GM19239 (cell line): Measurements from ENCODE around the gene ZMAT5.
"Not testable (repeated sequence)": the region's sequence is repeated elsewhere in the genome, so short reads cannot be mapped to it uniquely, and the experiment has no call there.

Experiments used
- DNase-seq: peaks from one replicate; pipeline ENCODE4 v3.0.0; 2011; ENCODE audit warnings: low spot score; ENCODE audit not compliant: insufficient read length
- FAIRE-seq: peaks from 2 replicates; lab custom pipeline; 2011; peaks lifted over from hg19 to GRCh38; lab: Jason Lieb, UNC

The ZMAT5 gene

DNA sequence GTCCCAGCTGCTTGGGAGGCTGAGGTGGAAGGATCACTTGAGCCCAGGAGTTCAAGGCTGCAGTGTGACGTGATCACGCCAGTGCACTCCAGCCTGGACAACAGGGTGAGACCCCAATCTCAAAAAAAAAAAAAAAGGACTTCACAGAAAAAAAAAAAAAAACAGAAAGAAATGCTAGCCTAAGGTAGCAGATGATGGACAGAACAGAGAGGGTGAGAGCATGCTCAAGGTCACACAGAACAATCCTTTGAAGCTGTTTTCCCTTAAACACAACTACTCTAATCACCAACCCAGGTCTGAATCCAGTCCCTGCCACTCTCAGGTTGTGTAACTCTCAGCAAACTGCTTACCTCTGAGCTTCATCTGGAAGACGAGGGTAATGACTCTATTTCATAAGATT, 9.7 kb downstream of the ZMAT5 start:
- DNase-seq (no peak), FAIRE-seq (no peak)

DNA sequence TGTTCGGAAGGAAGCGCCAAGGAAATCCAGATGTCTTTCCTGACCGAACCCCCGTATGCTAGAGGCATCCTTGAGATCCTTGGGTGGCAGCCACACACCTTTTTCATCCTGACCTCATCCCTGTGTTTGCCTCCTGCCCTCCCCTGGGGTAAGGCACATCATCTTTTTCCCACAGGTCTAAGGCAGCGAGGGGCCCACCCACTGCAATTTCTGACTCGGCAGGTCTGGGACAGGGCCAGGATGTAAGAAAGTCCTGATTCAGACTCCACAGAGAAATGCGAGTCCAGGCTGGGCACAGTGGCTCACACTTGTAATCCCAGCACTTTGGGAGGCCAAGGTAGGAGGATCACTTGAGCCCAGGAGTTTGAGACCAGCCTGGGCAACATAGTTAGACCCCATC, 10.5 kb downstream of the ZMAT5 start:
- DNase-seq (no peak), FAIRE-seq (no peak)

DNA sequence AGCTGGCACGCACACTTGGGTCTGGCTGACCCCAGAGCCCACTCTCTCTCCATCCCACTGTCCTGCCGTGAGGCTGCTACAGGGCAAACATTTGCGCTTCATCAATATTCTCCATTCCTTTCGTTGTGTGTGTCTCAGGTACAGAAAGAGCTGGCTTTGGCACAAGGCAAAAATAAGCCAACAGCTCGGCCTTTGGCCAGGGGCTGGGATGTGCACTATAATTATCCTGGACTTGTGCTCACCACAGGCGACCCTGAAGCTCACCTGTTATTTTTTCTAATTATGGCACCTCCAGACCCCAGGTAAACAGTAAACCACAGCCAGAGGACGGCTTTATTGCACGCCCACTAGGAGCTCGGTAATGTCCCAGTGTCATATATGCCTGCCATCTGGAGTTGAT, 10.9 kb downstream of the ZMAT5 start:
- FAIRE-seq (no peak), DNase-seq (no peak)

DNA sequence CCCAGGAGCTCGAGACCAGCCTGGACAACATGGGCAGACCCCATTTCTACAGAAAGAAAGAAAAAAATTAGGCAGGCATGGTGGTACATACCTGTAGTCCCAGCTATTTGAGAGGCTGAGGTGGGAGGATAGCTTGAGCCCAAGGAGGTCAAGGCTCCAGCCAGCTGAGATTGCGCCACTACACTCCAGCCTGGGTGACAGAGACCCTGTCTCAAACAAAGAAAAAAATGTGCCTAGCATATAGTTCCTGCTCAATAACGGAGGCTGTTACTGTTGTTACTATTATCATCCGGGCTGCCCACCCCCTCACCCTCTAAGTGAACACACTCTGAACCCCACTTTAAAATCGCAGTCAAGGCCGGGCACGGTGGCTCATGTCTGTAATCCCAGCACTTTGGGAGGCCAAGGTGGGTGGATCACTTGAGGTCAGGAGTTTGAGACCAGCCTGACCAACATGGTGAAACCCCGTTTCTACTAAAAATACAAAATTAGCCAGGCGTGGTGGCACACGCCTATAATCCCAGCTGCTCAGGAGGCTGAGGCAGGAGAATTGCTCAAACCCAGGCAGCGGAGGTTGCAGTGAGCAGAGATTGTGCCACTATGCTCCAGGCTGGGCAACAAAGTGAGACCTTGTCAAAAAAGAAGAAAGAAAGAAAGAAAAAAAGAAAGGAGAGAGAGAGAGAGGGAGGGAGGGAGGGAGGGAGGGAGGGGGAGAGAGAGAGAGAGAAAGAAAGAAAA, 12.0 kb downstream of the ZMAT5 start:
- FAIRE-seq, DNase-seq: not testable (repeated sequence)

DNA sequence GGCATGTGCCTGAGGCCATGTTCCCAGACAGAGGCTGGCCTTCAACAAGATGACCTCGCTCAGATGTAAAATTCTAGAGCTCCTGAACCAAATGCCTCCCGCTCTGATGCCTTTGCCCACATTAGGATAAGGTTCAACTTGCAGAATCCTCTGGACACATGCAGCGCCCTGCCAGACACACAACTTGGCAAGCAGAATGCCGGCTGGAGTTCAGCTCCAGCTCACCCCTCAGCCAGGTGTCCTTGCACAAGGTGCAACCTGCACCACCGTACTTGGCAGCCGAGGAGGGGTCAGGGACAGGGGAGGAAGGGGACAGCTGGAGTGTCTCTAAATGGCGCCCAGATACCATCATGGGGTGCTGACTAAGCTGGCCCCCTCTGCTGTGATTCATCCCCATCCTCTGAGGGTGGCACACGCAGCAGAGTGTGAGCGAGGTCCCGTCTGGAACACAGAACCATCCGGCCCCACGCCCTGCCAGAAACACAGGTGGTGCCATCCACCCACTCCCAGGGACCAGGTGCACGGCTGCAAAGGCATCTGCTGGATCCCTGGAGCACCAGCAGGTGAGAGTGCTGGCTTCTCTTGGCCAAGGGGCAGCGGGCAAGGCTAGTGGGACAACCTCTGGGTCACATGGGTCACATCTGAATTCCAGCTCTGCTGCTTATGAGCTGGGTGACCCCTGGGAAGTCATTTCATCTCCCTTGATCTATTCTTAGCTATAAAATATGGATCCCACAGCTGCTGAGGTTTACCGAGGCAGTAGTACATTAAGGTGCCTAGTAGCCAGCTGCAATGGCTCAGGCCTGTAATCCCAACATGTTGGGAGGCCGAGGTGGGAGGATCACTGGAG, 12.8 kb downstream of the ZMAT5 start:
- FAIRE-seq (no peak), DNase-seq (no peak)

DNA sequence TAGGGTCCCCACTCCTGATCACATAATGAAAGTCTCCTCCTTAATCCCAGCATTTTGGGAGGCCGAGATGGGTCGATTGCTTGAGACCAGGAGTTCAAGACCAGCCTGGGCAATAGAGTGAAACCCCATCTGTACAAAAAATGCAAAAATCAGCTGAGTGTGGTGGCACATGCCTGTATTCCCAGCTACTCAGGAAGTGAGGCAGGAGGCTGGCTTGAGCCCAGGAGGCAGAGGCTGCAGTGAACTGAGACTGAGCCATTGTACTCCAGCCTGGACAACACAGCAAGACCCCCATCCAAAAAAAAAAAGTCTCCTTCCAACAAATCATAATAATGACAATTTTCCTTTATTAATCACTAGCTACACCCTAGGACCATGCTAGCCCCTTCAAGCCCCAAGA, 15.1 kb downstream of the ZMAT5 start:
- no peak for FAIRE-seq

DNA sequence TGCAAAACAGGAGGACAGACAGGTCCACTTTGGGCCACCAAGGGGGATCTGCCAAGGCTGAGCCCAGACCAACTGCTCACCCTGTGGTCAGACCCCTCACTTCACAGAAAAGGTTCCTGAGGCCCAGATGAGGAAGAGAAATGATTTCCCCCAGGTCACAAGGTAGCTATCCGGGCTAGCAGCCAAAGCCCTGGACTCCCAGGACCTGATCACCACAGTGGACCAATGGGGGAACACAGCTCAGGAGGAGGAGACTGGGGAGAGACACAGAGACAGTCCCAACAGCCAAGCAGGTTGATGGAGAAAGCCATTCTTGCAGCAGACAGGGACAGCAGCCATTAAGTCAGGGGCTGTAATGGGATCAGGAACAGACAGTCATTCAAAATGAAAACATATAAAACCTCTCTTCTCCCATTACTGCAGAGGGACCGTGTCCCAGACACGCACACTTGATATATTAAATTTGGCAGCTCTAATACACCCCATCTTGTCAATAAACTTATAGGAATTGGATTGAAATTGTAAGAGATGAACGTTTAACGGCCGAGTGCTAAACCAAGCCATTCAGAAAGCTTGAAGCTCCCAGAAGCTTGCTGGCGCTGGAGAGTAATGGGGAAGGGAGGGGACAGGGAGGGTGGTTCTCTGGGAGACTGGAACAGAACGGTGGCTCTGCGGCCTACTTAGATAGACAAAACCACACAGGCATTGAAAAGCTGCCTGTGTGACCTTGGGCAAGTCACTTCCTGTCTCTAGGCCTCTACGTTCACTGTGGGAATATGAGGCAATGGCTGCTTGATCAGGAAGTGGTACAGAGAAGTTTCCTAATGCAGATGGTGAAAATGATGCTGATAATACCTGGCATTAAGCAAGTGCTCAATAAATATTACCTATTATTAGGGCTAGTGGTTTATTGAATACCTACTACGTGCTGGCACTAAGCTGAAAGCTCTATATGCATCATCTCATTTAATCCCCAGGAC, 16.0 kb downstream of the ZMAT5 start:
- FAIRE-seq (no peak), DNase-seq (no peak)

More for the DNA sequence above, 15.1 kb downstream of the ZMAT5 start:
- DNase-seq, result no peak

DNA sequence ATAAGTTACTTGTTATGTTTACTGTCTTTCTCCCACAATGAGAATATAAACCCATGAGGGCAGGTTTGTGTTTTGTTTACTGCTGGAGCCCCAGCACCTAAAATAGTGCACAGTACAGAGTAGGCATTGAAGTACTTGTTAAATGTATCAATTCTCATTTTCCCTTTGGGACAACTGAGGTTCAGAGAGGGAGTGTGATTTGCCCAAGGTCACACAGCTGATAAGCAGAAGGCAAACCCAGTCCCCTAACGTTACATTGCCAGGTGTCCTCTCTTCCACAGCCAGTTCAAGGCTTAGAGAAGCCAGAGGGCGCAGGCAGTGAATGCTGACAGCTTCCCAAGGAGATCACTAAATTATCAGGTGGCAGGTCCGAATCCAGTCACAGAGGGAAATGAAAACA, 16.8 kb downstream of the ZMAT5 start:
- DNase-seq (no peak), FAIRE-seq (no peak)

DNA sequence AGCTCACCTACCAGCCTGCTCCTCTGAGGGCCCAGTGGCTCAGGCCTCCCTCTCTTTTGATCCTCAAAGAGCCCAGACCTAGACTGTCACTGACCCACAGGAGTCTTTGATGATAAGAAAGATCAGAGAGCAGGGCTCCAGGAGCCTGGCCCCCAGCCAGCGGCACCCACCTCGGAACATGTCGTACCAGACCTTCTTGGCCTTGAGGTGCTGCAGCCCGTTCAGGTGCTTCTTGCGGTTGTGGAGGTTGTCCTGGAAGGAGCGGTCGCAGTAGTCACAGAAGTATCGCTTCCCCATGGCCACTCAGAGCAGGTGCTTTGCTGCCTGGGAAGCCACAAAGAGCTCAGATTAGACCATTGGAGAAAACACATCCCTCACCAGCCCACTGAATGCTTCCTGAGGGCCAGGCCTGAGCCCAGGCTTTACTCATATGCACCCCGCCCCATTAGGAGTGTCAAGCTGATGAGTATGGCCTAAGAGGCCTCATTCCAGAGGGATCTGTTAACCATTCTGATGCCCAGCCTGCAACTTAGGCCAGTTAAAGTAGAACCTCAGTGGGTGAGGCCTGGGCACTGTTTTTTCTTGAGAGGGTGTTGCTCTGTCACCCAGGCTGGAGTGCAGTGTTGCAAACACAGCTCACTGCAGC, 18.4 kb downstream of the ZMAT5 start:
- FAIRE-seq, result no peak

DNA sequence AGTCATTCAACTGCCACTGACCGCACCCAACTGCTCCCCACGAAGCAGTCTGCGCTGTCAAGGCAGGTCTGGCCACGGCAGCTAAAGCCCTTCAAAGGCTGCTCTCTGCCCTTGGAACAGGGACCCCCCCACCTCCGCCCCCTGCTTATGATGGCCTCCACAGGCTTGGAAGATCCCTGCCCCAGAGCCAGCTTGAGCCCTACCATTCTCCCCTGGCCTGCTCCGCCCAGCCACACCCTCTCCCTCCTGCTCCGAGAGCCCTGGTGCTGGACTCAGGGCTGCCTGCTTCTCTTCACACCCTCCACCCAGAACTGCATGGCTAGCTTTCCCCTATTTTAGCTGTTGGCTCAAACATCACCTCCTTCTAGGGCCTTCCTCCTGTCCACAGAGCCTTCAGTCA, 19.0 kb downstream of the ZMAT5 start:
- FAIRE-seq (no peak), DNase-seq (no peak)

More for the DNA sequence above, 18.4 kb downstream of the ZMAT5 start:
- no peak for DNase-seq

DNA sequence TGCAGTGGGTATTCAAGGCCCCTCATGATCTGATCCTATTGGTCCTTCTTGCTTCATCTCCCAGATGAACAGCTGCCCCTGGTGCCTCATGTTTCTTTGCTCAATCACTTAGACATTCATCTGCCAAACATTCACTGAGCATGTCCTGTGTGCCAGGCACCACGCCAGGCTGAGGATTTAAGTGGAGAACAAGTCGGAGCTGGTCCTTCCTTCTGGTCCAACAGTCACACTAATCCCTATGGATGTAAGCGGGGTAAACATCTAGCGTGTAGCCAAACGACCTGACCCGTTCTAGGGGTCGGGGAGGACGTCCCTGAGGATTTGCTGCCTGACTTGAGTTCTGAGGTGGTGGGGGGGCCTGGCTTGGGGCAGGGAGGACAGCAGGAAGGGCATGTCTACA, 21.9 kb downstream of the ZMAT5 start:
- FAIRE-seq (no peak), DNase-seq (no peak)

DNA sequence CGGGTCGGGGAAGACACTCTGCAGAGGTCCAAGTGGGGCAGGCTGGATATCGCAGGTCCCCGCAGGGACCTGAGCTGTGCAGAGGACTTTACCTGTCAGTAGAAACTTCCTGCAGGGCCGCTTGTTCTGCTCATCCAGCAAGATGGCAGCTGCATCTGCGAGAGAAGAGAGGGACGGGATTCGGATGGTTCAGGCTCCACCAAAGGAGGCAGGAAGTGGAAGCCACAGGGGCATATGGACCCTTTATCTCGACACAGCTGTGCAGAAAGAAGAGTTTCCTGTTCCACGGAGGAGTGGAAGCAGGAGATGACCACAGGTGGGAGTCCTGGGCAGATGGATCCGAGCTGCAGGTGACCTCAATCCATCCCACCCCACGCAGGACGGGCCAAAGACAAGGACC, 24.5 kb downstream of the ZMAT5 start:
- no peak for DNase-seq
- FAIRE-seq, result no peak

DNA sequence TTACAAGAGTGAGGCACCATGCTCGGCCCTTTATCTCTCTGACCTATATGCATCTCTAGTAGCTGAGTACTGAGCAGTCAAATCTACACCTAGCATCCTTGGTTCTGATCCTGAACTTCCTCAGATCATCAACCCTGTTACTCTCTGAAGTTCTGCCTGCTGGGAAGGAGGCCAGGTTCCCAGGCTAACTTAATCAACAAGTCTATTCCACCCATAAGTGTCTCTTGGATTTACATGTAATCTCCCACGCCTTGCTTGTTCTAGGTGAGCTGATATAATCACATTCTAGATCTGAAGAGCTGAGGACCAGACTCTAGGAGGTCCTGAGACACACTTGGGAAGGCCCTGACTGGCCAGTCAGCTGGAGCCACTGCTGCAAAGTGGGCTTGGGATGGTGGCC, 24.9 kb downstream of the ZMAT5 start:
- DNase-seq, result no peak
- no peak for FAIRE-seq

DNA sequence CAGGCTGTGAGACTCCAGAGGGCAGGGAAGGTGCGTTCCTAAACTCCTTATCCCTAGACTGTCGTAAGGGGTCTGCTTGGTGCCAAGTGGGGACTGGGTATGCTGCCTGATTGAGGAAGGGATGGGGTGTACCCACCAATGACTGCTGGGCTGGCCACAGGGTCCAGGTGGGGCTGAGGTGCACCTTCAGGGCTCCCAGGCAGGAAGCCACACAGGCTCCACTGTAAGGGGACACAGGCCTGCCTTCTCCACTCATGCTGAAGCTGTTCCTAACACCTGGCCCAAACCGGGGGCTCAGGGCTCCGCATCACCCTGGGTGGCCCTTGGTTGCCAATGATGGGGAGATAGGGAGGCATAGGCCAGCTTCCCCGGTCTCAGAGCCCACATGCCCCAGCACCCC, 26.6 kb downstream of the ZMAT5 start:
- FAIRE-seq (no peak), DNase-seq (no peak)

DNA sequence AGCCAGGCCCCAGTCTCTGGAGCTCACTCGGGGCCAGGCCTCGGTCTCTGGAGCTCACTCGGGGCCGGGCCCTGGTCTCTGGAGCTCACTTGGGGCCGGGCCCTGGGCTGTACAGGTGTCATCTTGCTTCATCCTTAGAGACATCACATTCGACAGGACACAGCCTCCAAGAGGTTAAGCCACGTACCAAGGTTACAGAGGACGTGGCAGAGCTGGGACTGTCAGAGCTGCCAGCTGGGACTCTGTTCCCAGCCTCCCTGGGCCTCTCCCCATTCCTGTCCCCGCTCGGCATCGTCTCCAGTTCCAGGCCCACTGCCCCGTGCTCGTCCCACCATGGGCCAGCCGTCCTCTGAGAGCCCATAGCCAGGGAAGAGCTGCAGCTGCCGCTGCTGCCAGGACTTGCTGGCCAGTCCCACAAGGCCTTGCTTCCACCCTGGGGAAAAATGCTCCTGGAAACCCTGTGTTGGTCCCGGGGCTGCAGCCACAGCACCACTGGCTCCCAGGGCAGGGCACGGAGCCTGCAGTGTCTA, 27.4 kb downstream of the ZMAT5 start:
- FAIRE-seq (no peak), DNase-seq (no peak)

DNA sequence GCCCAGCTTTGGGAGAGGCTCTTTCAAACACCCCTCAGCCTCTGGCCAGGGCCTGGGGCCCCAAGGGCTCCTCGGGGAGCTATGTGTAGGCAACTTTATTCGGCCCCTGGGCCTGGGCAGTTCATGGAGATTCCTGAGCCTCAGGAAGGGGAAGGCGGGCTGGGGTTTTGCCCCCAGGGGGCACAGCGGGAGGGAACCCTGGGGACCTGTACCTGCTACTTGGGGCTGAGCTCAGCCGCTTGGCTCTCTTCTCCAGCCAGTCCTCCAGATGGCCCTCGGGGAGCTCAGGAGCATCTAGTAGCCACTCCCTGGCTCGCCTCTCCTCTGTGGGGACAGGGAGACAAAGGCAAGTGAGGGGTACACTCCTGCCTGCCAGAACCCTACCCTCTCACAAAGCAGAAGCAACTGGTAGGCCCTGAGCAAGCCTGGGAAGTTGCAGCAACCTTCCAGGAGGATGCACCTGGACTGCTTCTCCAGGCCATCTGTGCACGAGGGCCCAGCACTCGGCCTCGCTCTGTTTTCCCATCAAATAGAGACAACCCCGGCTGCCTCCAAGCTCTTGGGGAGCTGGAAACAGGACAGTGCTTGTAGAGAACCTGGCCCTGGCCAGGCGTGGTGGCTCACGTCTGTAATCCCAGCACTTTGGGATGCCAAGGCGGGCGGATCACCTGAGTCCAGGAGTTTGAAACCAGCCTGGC, 28.5 kb downstream of the ZMAT5 start:
- no peak for DNase-seq
- no peak for FAIRE-seq

DNA sequence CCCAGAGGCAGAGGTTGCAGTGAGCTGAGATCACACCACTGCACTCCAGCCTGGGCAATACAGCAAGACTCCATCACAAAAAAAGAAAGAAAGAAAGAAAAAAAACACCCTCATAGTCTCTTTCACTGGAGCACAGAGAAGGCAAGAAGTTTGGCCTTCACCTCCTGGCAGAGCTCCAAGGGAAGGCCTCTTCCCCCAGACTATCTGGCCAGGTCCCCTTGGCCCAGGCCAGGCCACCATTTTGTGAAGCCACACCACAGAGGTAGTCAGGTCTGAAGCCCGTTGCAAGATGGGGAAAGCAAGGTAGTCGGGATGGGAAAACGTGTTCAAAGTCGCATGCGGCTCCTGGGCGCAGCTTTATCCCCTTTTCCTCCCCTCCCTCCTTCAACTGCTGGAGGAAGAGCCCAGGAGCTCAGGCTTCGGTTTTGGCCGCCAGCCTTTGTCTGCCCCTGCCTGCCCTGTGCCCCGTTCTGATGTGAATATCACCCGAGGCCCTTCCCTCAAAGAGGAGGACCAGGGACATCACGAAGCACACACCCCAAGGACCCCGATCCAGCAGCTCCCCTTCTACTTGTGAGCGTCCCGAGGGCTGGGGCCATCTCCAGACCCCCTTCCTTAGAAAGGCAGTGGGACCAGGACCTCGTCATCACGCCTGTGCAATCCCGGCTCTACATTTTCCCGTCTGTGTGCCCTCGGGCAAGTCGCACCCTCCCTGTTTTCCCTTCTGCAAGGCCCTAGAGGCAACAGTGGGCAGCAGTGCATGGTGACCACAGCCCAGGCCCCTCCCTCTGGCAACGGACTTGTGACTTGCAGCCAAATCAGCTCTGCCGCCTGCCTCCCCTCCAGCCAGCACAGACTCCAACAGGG, 29.3 kb downstream of the ZMAT5 start:
- DNase-seq, result no peak
- no peak for FAIRE-seq

DNA sequence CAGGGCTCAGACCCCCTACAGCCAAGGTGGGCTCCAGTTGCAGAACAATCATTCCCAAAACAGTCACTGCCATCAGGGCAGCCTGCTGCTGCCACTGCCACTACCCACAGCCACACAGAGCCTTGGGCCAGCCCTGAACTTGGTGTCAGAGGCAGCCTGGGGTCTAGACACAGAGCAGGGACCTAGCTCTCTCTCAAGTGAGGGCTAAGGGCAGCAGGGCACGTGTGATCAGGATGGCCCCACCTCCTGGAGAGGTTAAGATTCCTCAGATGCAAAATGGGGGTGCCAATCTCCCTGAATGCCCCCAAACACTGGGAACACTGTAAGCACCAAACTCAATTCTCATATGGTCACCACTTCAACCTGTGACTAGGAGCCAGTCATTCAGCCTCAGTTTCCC, 31.4 kb downstream of the ZMAT5 start:
- DNase-seq (no peak), FAIRE-seq (no peak)
